ENCODE measurements around the gene DHRS2. TPM values are rescaled to one million over a fixed set of nuclear protein-coding genes. Genes with fewer than 3 reads are reported as not detected.

Gene DHRS2
- total and polyA plus RNA-seq, 2 of the 13 experiments (the other 11 are each of a cell fraction or from before 2014, with no cell fraction given) = 1,621 to 3,021 TPM

GRCh38 chr14:23613242-23614070, 22.7 kb upstream of the DHRS2 start (continued):
- TF ChIP-seq MLXIP (CRISPR knock-in tag; IDR thresholded peaks at IDR 0.05; ENCODE audit: borderline replicate concordance) (0 out of 2 replicates have a peak, but pooled peaks have one; percentile 50), ZNF556 (CRISPR knock-in tag; IDR thresholded peaks at IDR 0.05; ENCODE audit: borderline replicate concordance) (no peak), ZNF564 (CRISPR knock-in tag; IDR thresholded peaks at IDR 0.05) (0 out of 2 replicates have a peak, but pooled peaks have one; percentile 65), ZNF331 (CRISPR knock-in tag; IDR thresholded peaks at IDR 0.05) (peak; percentile 93; the same call in 1 of the 2 replicates), SAP130 (CRISPR knock-in tag; IDR thresholded peaks at IDR 0.05; ENCODE audit: low read depth) (peak; percentile 92), MNT (IDR thresholded peaks at IDR 0.05) (no peak), NFIC (IDR thresholded peaks at IDR 0.05; ENCODE audit: low read length) (no peak), ZBTB33 (CRISPR knock-in tag; IDR thresholded peaks at IDR 0.05) (peak; percentile 53; the same call in 1 of the 2 replicates), CREB3 (CRISPR knock-in tag; IDR thresholded peaks at IDR 0.05) (no peak)
- TF ChIP-seq, protein P1, sequence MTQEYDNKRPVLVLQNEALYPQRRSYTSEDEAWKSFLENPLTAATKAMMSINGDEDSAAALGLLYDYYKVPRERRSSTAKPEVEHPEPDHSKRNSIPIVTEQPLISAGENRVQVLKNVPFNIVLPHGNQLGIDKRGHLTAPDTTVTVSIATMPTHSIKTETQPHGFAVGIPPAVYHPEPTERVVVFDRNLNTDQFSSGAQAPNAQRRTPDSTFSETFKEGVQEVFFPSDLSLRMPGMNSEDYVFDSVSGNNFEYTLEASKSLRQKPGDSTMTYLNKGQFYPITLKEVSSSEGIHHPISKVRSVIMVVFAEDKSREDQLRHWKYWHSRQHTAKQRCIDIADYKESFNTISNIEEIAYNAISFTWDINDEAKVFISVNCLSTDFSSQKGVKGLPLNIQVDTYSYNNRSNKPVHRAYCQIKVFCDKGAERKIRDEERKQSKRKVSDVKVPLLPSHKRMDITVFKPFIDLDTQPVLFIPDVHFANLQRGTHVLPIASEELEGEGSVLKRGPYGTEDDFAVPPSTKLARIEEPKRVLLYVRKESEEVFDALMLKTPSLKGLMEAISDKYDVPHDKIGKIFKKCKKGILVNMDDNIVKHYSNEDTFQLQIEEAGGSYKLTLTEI (CRISPR knock-in tag; conservative IDR thresholded peaks at IDR 0.05) = no peak
- TF ChIP-seq, protein P2, sequence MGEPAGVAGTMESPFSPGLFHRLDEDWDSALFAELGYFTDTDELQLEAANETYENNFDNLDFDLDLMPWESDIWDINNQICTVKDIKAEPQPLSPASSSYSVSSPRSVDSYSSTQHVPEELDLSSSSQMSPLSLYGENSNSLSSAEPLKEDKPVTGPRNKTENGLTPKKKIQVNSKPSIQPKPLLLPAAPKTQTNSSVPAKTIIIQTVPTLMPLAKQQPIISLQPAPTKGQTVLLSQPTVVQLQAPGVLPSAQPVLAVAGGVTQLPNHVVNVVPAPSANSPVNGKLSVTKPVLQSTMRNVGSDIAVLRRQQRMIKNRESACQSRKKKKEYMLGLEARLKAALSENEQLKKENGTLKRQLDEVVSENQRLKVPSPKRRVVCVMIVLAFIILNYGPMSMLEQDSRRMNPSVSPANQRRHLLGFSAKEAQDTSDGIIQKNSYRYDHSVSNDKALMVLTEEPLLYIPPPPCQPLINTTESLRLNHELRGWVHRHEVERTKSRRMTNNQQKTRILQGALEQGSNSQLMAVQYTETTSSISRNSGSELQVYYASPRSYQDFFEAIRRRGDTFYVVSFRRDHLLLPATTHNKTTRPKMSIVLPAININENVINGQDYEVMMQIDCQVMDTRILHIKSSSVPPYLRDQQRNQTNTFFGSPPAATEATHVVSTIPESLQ (CRISPR knock-in tag; conservative IDR thresholded peaks at IDR 0.05) = 0 out of 2 replicates have a peak, but pooled peaks have one; percentile 35
- TF ChIP-seq, protein P3, sequence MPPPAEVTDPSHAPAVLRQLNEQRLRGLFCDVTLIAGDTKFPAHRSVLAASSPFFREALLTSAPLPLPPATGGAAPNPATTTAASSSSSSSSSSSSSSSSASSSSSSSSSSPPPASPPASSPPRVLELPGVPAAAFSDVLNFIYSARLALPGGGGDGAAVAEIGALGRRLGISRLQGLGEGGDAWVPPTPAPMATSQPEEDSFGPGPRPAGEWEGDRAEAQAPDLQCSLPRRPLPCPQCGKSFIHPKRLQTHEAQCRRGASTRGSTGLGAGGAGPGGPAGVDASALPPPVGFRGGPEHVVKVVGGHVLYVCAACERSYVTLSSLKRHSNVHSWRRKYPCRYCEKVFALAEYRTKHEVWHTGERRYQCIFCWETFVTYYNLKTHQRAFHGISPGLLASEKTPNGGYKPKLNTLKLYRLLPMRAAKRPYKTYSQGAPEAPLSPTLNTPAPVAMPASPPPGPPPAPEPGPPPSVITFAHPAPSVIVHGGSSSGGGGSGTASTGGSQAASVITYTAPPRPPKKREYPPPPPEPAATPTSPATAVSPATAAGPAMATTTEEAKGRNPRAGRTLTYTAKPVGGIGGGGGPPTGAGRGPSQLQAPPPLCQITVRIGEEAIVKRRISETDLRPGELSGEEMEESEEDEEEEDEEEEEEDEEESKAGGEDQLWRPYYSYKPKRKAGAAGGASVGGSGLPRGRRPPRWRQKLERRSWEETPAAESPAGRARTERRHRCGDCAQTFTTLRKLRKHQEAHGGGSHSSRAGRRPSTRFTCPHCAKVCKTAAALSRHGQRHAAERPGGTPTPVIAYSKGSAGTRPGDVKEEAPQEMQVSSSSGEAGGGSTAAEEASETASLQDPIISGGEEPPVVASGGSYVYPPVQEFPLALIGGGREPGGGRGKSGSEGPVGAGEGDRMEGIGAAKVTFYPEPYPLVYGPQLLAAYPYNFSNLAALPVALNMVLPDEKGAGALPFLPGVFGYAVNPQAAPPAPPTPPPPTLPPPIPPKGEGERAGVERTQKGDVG (CRISPR knock-in tag; IDR thresholded peaks at IDR 0.05; ENCODE audit: borderline replicate concordance) = no peak

Measured in HepG2 (cell line).